Brain microvascular endothelial cell (primary cell): ENCODE data around the gene PPARA.
"Not testable (repeated sequence)": the region's sequence is repeated elsewhere in the genome, so short reads cannot be mapped to it uniquely, and the experiment has no call there.

ENCODE experiments used
- DNase-seq: peaks from one replicate; pipeline ENCODE4 v3.0.0-alpha.2; 2020
- H3K27ac ChIP-seq: fragments of 250-450 bp; sonication (Bioruptor Pico); 2 replicates; pipeline ENCODE4 v1.5.1; 2020; ENCODE audit warnings: mild to moderate bottlenecking, moderate library complexity
- H3K27me3 ChIP-seq: fragments of 250-450 bp; sonication (Bioruptor Pico); replicated peaks from 2 replicates; pipeline ENCODE4 v1.5.1; 2020; ENCODE audit warnings: mild to moderate bottlenecking
- H3K36me3 ChIP-seq: fragments of 250-450 bp; sonication (Bioruptor Pico); replicated peaks from 2 replicates; pipeline ENCODE4 v1.5.1; 2020; ENCODE audit warnings: mild to moderate bottlenecking
- H3K4me3 ChIP-seq: 2 replicates; pipeline ENCODE4 v1.5.1; 2011; ENCODE audit warnings: low read depth, mild to moderate bottlenecking, control low read depth, low read length, moderate library complexity
- in situ Hi-C: cut with HindIII; loops from 2 replicates; pipeline ENCODE4 v1.10.0; 2017; ENCODE audit warnings: low sequenced_read_pairs, low pct_ligation_motif_present
- TF ChIP-seq, protein P1 (sequence below): IDR thresholded peaks from 2 replicates; pipeline ENCODE4 v1.5.1; 2011; ENCODE audit warnings: low read depth, mild to moderate bottlenecking, moderate library complexity, low read length, control low read depth, inconsistent platforms; ENCODE audit errors: missing control alignments

PPARA gene

DNA sequence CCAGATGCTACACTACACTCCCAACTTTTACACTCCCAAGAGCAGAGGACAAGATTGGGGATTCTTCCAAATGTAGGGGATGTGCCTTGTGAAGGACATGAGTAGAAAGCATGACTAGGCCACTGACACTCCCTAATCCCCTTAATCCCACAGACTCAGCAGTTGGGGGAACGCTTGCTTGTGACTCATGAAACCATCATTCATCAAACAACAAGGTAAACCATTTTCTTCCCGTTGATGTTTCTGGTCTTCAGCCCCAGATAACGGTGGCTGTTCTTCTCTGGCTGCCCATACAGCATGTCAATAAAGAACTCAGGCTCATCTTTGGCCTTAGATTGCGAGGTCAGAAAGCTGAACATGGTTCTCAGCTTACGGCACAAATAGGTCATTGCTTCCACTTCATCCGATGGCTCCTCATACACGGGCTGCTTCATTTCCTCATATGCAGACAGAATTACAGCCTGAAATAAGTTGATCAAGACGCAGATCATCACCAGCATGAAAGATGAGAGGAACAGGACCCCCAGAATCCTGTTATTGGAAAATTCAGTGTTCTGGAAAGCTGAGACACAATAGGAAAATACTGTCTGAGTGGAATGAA, 106.1 kb downstream of the PPARA start:
- TF ChIP-seq, protein P1, sequence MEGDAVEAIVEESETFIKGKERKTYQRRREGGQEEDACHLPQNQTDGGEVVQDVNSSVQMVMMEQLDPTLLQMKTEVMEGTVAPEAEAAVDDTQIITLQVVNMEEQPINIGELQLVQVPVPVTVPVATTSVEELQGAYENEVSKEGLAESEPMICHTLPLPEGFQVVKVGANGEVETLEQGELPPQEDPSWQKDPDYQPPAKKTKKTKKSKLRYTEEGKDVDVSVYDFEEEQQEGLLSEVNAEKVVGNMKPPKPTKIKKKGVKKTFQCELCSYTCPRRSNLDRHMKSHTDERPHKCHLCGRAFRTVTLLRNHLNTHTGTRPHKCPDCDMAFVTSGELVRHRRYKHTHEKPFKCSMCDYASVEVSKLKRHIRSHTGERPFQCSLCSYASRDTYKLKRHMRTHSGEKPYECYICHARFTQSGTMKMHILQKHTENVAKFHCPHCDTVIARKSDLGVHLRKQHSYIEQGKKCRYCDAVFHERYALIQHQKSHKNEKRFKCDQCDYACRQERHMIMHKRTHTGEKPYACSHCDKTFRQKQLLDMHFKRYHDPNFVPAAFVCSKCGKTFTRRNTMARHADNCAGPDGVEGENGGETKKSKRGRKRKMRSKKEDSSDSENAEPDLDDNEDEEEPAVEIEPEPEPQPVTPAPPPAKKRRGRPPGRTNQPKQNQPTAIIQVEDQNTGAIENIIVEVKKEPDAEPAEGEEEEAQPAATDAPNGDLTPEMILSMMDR: no peak

DNA sequence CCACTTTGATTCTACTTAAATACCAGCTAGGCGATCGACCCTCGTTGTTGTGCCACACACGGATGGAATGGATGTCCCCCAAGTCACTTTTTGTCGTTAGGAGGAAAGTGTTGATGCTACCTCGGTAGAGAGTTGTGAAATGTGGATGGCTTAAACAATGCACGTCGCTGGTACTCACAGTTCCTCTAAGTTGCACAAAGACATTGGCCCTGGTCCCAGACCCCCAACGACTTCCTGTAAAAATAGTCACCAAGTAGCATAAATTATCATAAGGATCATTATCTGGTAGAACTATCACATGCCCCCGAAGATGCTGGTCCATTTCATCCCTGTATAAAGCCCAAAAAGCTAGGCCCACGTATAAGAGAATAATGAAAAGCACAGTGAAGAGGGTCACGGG, 109.0 kb downstream of the PPARA start:
- Histone ChIP-seq H3K27ac (no peak overlapping the region), H3K36me3 (no peaks in the 10 kb centered on the region), H3K4me3 (no peak overlapping the region), H3K27me3 (no peaks in the 10 kb centered on the region)
- TF ChIP-seq, protein P1: no peak
- no peak for DNase-seq
- in situ Hi-C loops: no loop called here

More for the DNA sequence above, 106.1 kb downstream of the PPARA start:
- no peak overlapping the region for H3K4me3 ChIP-seq
- H3K27ac ChIP-seq: no peak overlapping the region
- no peaks in the 10 kb centered on the region for H3K27me3 ChIP-seq
- in situ Hi-C loops: no loop called here
- H3K36me3 ChIP-seq: no peaks in the 10 kb centered on the region
- no peak for DNase-seq

DNA sequence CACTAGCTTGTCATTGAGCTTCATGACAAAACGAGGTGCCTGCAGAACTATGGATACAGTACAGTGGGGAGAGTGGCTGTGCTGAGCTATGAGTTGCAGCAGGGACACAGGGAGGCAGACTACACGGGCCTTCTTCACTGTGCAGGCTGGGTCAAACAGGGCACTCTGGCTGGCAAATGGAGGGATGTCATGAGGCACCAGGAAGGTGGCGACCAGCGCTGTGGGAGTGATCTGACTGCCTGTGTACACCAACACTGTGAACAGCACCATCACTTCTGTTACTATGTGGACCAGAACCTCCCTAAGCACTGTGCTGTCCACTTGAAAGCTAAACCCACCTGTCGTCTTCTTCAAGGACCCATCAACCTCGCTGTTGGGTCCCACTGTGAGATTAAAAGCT, 109.7 kb downstream of the PPARA start:
- no peaks in the 10 kb centered on the region for H3K27me3 ChIP-seq
- no peak overlapping the region for H3K27ac ChIP-seq
- DNase-seq: no peak
- H3K36me3 ChIP-seq: no peaks in the 10 kb centered on the region
- TF ChIP-seq, protein P1: no peak
- in situ Hi-C loops: no loop called here
- no peak overlapping the region for H3K4me3 ChIP-seq

DNA sequence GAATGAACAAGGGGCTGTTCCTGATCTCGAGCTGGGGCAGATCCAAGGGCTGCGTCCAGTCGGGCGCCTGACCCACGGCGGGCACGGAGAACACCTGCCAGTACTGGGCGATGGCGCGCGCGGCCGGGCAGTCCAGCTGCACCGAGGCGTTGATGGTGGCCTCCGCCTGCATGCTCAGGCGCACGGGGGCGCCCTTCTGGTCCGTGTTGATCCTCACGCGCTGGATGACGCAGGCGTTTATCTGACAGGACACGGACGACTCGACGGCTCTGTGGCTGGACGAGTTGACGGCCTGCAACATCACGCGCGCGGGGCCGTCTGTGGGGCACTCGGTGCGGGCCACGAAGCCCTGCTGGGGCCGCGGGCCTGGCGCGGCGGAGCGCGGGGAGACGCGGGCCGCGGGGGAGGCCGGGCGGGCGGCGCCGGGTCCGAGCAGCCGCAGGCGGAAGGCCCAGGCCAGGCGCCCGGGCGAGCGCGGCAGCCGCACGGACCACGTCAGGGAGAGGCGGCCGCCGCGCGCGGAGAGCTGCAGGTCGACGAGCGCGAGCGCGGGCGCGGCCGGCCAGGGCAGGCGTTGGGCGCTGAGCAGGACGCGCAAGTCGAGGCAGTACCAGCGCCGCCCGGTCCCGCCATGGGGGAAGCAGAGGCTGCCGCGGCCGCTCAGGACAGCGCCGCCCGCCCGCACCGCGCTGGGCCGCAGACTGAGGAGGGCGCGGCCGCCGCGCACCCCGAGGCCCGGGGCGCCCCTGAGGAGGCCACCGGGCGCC, 112.3 kb downstream of the PPARA start:
- Histone ChIP-seq H3K4me3 (no peak overlapping the region), H3K36me3 (no peaks in the 10 kb centered on the region), H3K27me3 (no peaks in the 10 kb centered on the region), H3K27ac (no peak overlapping the region)
- DNase-seq: peak; percentile 30
- in situ Hi-C loops: no loop called here
- TF ChIP-seq, protein P1: peak; percentile 35

DNA sequence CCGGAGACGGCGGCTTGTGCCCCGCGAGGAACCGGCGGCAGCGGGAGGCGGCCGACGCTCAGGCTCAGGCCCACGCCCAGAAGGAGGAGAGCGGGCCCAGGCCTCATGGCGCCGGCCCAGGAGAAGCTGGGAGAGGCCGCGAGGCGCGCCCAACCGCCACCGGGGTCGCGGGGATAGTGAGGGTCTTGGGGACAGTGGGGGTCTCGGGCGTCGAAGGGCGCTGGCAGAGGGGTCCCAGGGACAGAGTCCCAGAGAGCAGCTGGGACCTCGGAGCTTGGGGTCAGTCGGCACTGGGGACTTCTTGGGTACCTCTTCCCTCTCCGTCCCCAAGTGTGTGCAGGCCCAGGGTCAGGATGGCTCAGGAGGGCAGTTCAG, 112.9 kb downstream of the PPARA start, which contains the start of gene PKDREJ:
Gene PKDREJ, minus strand, starts transcription at position 128 of the 375 bp plus-strand sequence. Its CDS starts 21 bp downstream, at position 107.
- in situ Hi-C loops: no loop called here

DNA sequence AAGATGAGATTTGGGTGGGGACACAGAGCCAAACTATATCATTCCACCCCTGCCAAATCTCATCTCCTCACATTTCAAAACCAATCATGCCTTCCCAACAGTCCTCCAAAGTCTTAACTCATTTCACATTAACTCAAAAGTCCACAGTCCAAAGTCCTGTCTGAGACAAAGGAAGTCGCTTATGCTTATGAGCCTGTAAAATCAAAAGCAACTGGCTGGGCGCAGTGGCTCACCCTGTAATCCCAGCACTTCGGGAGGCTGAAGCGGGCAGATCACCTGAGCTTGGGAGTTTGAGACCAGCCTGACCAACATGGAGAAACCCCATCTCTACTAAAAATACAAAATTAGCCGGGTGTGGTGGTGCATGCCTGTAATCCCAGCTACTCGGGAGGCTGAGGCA, 114.2 kb downstream of the PPARA start:
- in situ Hi-C loops, DNase-seq, H3K27me3 ChIP-seq, H3K4me3 ChIP-seq, H3K27ac ChIP-seq, H3K36me3 ChIP-seq: not testable (repeated sequence)

More for the DNA sequence above, 112.9 kb downstream of the PPARA start, which contains the start of gene PKDREJ:
- no peaks in the 10 kb centered on the region for H3K36me3 ChIP-seq
- no peaks in the 10 kb centered on the region for H3K27me3 ChIP-seq
- no peak within 1 kb of the TSS for H3K27ac ChIP-seq
- no peak for DNase-seq
- TF ChIP-seq, protein P1: no peak
- no peak within 1 kb of the TSS for H3K4me3 ChIP-seq

DNA sequence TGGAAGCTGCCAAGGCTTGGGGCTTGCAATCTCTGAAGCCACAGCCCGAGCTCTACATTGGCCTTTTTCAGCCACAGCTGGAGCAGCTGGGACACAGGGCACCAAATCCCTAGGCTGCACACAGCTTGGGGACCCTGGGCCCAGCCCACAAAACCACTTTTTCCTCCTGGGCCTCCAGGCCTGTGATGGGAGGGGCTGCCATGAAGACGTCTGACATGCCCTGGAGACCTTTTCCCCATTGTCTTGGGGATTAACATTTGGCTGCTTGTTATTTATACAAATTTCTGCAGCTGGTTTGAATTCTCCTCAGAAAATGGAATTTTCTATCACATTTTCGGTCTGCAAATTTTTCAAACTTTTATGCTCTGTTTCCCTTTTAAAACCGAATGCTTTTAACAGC, 115.3 kb downstream of the PPARA start:
- H3K27ac ChIP-seq, H3K36me3 ChIP-seq, DNase-seq, H3K4me3 ChIP-seq, in situ Hi-C loops, H3K27me3 ChIP-seq: not testable (repeated sequence)
